Sigmoid colon (tissue), 7 donors: ENCODE measurements around the gene NT5E. TPM values are rescaled to one million over a fixed set of nuclear protein-coding genes. Genes with fewer than 3 reads are reported as not detected.

Experiments used
- DNase-seq: peaks from one replicate; pipeline ENCODE4 v3.0.0-alpha.2; 2019
- H3K27ac ChIP-seq, 4 donors: fragments of 200-600 bp; sonication (generic); one replicate each; pipeline ENCODE4 v1.5.1; 2016 to 2019; ENCODE audit warnings: mild to moderate bottlenecking in 1 of 4
- H3K27me3 ChIP-seq, 3 donors: fragments of 200-600 bp; sonication (generic); one replicate each; pipeline ENCODE4 v1.5.1; 2019; ENCODE audit warnings: mild to moderate bottlenecking in 1 of 3
- H3K36me3 ChIP-seq, 4 donors: fragments of 200-600 bp; sonication (generic); one replicate each; pipeline ENCODE4 v1.5.1; 2016 to 2019
- H3K4me1 ChIP-seq, 4 donors: fragments of 200-600 bp; sonication (generic); one replicate each; pipeline ENCODE4 v1.5.1; 2017 to 2019
- H3K4me3 ChIP-seq, 4 donors: fragments of 200-600 bp; sonication (generic); one replicate each; pipeline ENCODE4 v1.5.1; 2017 to 2019; ENCODE audit warnings: mild to moderate bottlenecking in 2 of 4, moderate library complexity in 1 of 4
- H3K9me3 ChIP-seq, 4 donors: fragments of 200-600 bp in 3 of 4; sonication (generic) in 3 of 4; one replicate each; pipeline versions ENCODE4 v1.5.1 to v1.6.1; 2013 to 2019
- CTCF ChIP-seq, 4 experiments: fragments of 450-650 bp in 3 of 4; fragments of 200-600 bp in 1 of 4; IDR thresholded peaks; one replicate each; pipeline ENCODE4 v1.5.1; 2016 to 2019; ENCODE audit warnings: antibody characterized with exemption in 4 of 4, mild to moderate bottlenecking in 3 of 4, moderate library complexity in 2 of 4
- EP300 ChIP-seq, 4 donors: sonication (generic); formaldehyde crosslinking; IDR thresholded peaks; one replicate each; pipeline ENCODE4 v1.6.1; 2017; ENCODE audit warnings: antibody characterized with exemption in 4 of 4
- POLR2A ChIP-seq, 2 donors: fragments of 450-650 bp; IDR thresholded peaks; one replicate each; pipeline ENCODE4 v1.6.1; 2016; ENCODE audit warnings: antibody characterized with exemption in 2 of 2, mild to moderate bottlenecking in 2 of 2, moderate library complexity in 2 of 2
- POLR2AphosphoS5 ChIP-seq, 4 donors: sonication (generic); formaldehyde crosslinking; IDR thresholded peaks; one replicate each; pipeline ENCODE4 v1.6.1; 2017; ENCODE audit warnings: antibody characterized with exemption in 4 of 4
- WGBS, 2 donors: extraction: QIAGEN DNeasy Blood & Tissue Kit; methylation state at CpG; one replicate each; pipeline ENCODE4 v1.1.7; 2013; 5-methylcytosine and 5-hydroxymethylcytosine counted together
- intact Hi-C: fragments of 100-400 bp; cut with DNase I; formaldehyde crosslinking; loops from one replicate; pipeline ENCODE4 v1.15.1; 2023
- polyA plus RNA-seq, 3 donors: library from polyadenylated mRNA; stranded (reverse); fragments of 200-250 nt; gene quantifications; one replicate each; pipeline ENCODE4 v1.2.3, GENCODE V29; 2013
- total RNA-seq, 4 donors: library from RNA; depleted of rRNA; stranded (reverse); fragments of >200 nt; gene quantifications; one replicate each; pipeline ENCODE4 v1.1.0, GENCODE V29; 2016
- donor health status: healthy with polysubstance abuse.
- donor health status: Bipolar disorder and iron deficiency.
- donor health status: healthy.

The NT5E gene
- total and polyA plus RNA-seq, 7 donors = 4.6 to 70.3 (median 21.7) TPM

- TF ChIP-seq CTCF (IDR thresholded peaks at IDR 0.05) (no peak), POLR2AphosphoS5 (IDR thresholded peaks at IDR 0.05) (peak in 1 of 4 donors; percentile 41)
- peaks cover 0 to 9% (median 0%) of the 10 kb centered on the region in 4 donors for H3K36me3 ChIP-seq
- intact Hi-C loops = no loop called here
- no peak overlapping the region for H3K4me3 ChIP-seq
- H3K27me3 ChIP-seq = no peaks in the 10 kb centered on the region
- H3K9me3 ChIP-seq = no peaks in the 10 kb centered on the region
- H3K4me1 ChIP-seq = peaks cover 0 to 56% (median 38%) of the 10 kb centered on the region in 4 donors
- 54 to 76% methylated on average over 4 of the region's 4 CpGs for WGBS, 2 donors
- no peak for DNase-seq
- H3K27ac ChIP-seq = peak overlapping the region in 3 of 4 donors; percentile 6 to 33 (median 14)
Measured at GRCh38 chr6:85464260-85464644, 14.4 kb downstream of the NT5E start.

DNA sequence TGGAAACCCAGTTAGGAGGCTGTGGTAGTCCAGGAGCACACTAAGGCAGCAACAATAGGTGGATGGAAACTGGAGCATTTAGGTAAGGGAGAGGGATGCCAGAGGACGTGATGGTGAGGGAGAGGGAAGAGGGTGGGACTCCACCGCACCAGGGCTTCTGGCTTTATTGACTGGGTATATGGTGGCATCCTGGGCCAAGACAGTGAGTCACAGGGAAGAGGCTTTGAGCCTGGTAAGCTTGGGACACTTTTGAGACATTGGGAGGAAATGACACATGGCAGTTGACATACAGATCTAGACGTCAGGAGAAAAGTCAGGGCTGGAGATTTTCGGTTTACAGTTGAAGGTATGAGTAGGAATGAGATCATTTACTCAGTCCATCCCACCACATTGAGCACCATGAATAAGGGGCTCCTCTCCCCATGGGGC is 14.9 kb downstream of the NT5E start:
- WGBS, 2 donors = 74 to 84% methylated on average over 4 of the region's 4 CpGs
- TF ChIP-seq POLR2A (IDR thresholded peaks at IDR 0.05) (no peak), POLR2AphosphoS5 (IDR thresholded peaks at IDR 0.05) (peak in 1 of 4 donors; percentile 16)
- Histone ChIP-seq H3K27me3 (no peaks in the 10 kb centered on the region), H3K9me3 (no peaks in the 10 kb centered on the region), H3K27ac (peak overlapping the region in 3 of 4 donors; percentile 6 to 33 (median 14)), H3K36me3 (peaks cover 0 to 9% (median 0%) of the 10 kb centered on the region in 4 donors), H3K4me3 (no peak overlapping the region), H3K4me1 (peaks cover 0 to 51% (median 34%) of the 10 kb centered on the region in 4 donors)
- DNase-seq = no peak
- intact Hi-C loops = no loop called here

GRCh38 chr6:85465762-85466161 is 15.9 kb downstream of the NT5E start:
- Histone ChIP-seq H3K27ac (peak overlapping the region in 1 of 4 donors; percentile 1), H3K27me3 (no peaks in the 10 kb centered on the region), H3K4me1 (peaks cover 0 to 41% (median 24%) of the 10 kb centered on the region in 4 donors), H3K4me3 (no peak overlapping the region), H3K9me3 (no peaks in the 10 kb centered on the region), H3K36me3 (peaks cover 0 to 9% (median 0%) of the 10 kb centered on the region in 4 donors)
- DNase-seq = no peak
- WGBS, 2 donors = 64 to 81% methylated on average over 2 of the region's 2 CpGs
- intact Hi-C loops = no loop called here
- TF ChIP-seq EP300 (IDR thresholded peaks at IDR 0.05) (no peak), POLR2A (IDR thresholded peaks at IDR 0.05) (no peak), POLR2AphosphoS5 (IDR thresholded peaks at IDR 0.05) (no peak), CTCF (IDR thresholded peaks at IDR 0.05) (no peak)

DNA sequence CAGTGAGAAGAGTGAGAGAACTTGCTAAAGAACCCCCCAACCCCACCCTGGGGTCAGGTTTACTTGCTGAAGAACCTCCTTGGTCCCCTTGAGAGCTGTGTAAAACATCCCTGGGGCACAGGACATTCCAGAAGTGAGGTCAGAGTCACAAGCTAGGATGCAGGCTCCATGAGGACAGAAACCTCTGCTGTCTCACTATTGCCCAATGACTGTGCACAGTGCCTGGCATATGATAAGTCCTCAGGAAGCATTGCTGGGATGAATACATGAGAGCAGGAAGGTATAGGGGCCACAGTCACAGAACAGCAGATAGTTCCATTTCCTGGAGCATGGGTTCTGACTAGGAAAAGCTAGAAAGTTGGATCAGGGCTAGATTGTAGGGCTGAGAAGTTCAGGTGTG is 18.4 kb downstream of the NT5E start:
- Histone ChIP-seq H3K36me3 (peaks cover 0 to 9% (median 0%) of the 10 kb centered on the region in 4 donors), H3K4me3 (no peak overlapping the region), H3K9me3 (no peaks in the 10 kb centered on the region), H3K27me3 (no peaks in the 10 kb centered on the region), H3K27ac (no peak overlapping the region), H3K4me1 (peaks cover 0 to 23% (median 20%) of the 10 kb centered on the region in 4 donors)
- DNase-seq = no peak
- intact Hi-C loops = no loop called here
- TF ChIP-seq EP300 (IDR thresholded peaks at IDR 0.05) (no peak), CTCF (IDR thresholded peaks at IDR 0.05) (no peak), POLR2AphosphoS5 (IDR thresholded peaks at IDR 0.05) (no peak), POLR2A (IDR thresholded peaks at IDR 0.05) (no peak)

GRCh38 chr6:85469276-85470022 is 19.6 kb downstream of the NT5E start:
- no peak for DNase-seq
- intact Hi-C loops = no loop called here
- no peak overlapping the region for H3K4me3 ChIP-seq
- WGBS, 2 donors = 82 to 87% methylated on average over 2 of the region's 2 CpGs
- H3K36me3 ChIP-seq = peaks cover 0 to 9% (median 0%) of the 10 kb centered on the region in 4 donors
- H3K4me1 ChIP-seq = peaks cover 0 to 23% (median 16%) of the 10 kb centered on the region in 4 donors
- TF ChIP-seq POLR2A (IDR thresholded peaks at IDR 0.05) (no peak), CTCF (IDR thresholded peaks at IDR 0.05) (no peak), EP300 (IDR thresholded peaks at IDR 0.05) (no peak), POLR2AphosphoS5 (IDR thresholded peaks at IDR 0.05) (no peak)
- H3K9me3 ChIP-seq = no peaks in the 10 kb centered on the region
- no peak overlapping the region for H3K27ac ChIP-seq
- H3K27me3 ChIP-seq = no peaks in the 10 kb centered on the region
